Heart left ventricle (tissue), 16 donors: ENCODE data around the gene VARS1. TPM values are rescaled to one million over a fixed set of nuclear protein-coding genes. Genes with fewer than 3 reads are reported as not detected.

Experiments used
- ATAC-seq, 4 donors: fragments of 200-7000 bp; cut with Tn5 transposase; one replicate each; pipeline ENCODE4 v1.9.1; 2020 to 2022; ENCODE audit warnings: moderate library complexity in 4 of 4, mild to moderate bottlenecking in 3 of 4, moderate number of reproducible peaks in 1 of 4
- DNase-seq, 5 donors: peaks; one replicate each; pipeline ENCODE4 v3.0.0-alpha.2; 2020
- H3K27ac ChIP-seq, 12 donors: fragments of 200-600 bp; sonication (generic) in 4 of 12; one replicate each; pipeline versions ENCODE4 v1.5.0 to v1.8.0; 2016 to 2022; ENCODE audit warnings: mild to moderate bottlenecking in 2 of 12
- H3K27me3 ChIP-seq, 9 donors: fragments of 200-600 bp; sonication (generic) in 2 of 9; one replicate each; pipeline versions ENCODE4 v1.5.1 to v1.8.0; 2016 to 2022; ENCODE audit warnings: mild to moderate bottlenecking in 3 of 9
- H3K36me3 ChIP-seq, 9 donors: fragments of 200-600 bp; sonication (generic) in 2 of 9; one replicate each; pipeline versions ENCODE4 v1.5.0 to v1.8.0; 2018 to 2022; ENCODE audit warnings: mild to moderate bottlenecking in 2 of 9
- H3K4me1 ChIP-seq, 12 donors: fragments of 200-600 bp; sonication (generic) in 4 of 12; one replicate each; pipeline versions ENCODE4 v1.5.0 to v1.8.0; 2016 to 2022; ENCODE audit warnings: mild to moderate bottlenecking in 3 of 12
- H3K4me3 ChIP-seq, 12 donors: fragments of 200-600 bp; sonication (generic) in 4 of 12; one replicate each; pipeline versions ENCODE4 v1.5.0 to v1.8.0; 2017 to 2022; ENCODE audit warnings: mild to moderate bottlenecking in 9 of 12, moderate library complexity in 4 of 12
- H3K9me3 ChIP-seq, 12 donors: fragments of 200-600 bp; sonication (generic) in 4 of 12; one replicate each; pipeline versions ENCODE4 v1.5.0 to v1.8.0; 2016 to 2022; ENCODE audit warnings: mild to moderate bottlenecking in 1 of 12
- POLR2A ChIP-seq, 2 donors: fragments of 450-650 bp; IDR thresholded peaks; one replicate each; pipeline ENCODE4 v1.6.1; 2017; ENCODE audit warnings: antibody characterized with exemption in 2 of 2, mild to moderate bottlenecking in 2 of 2, moderate library complexity in 2 of 2
- WGBS, 4 donors: extraction: QIAGEN DNeasy Blood & Tissue Kit in 2 of 4; methylation state at CpG; one replicate each; pipeline versions ENCODE4 v1.1.5 to v1.1.7; 2013 to 2018; 5-methylcytosine and 5-hydroxymethylcytosine counted together
- intact Hi-C, 10 donors: fragments of 100-400 bp; cut with DNase I; formaldehyde crosslinking; loops; one replicate each; pipeline versions ENCODE4 v1.11.1 to v1.14.2; 2022
- polyA plus RNA-seq, 2 donors: library from polyadenylated mRNA; stranded (reverse); fragments of 200-250 nt; gene quantifications; one replicate each; pipeline ENCODE4 v1.2.3, GENCODE V29; 2013
- total RNA-seq, 9 donors: library from RNA; depleted of rRNA in 2 of 9; stranded (reverse); fragments of >200 nt in 2 of 9; fragmentation: NEBNext Ultra II Directional in 3 of 9; extraction: Animal tissue kit (Norgen Biotek cat#: 25700) in 3 of 9; gene quantifications; one replicate each; pipeline versions ENCODE4 v1.1.0 to v1.2.4, GENCODE V29; 2016 to 2023
- TF ChIP-seq, protein P1 (sequence below), 12 donors: fragments of 200-600 bp; sonication (generic) in 4 of 12; IDR thresholded peaks; one replicate each; pipeline versions ENCODE4 v1.5.0 to v1.8.0; 2018 to 2022; ENCODE audit warnings: antibody characterized with exemption in 12 of 12, mild to moderate bottlenecking in 5 of 12
- donor health status: ischemic (EF 13 %, LVEDD 7.1; RV severe dilation, severe dysfunction).
- donor health status: healthy with polysubstance abuse.
- donor health status: DM: no; HTN: yes; CAD: no.
- donor health status: DM: no; HTN: no; CAD: no.
- donor health status: ischemic (EF 25% LVEDD 6.9; RV normal size, moderate dysfunction).
- donor health status: ischemic (EF 25% LVEDD 5.7; RV mildly dilated, moderate dysfunction).
- donor health status: healthy.
- donor health status: DM: yes; HTN: yes; CAD: no.
- donor health status: ischemic (EF 35%, LVEDD 5.7; RV mildly dilated, moderate dysfunction).
- donor health status: nonischemic (EF 11% LVEDD 7.7; RV severe dilation, severe dysfunction).
- donor health status: DM: yes; HTN: yes; CAD: no.
- donor health status: PGD.
- donor health status: ischemic (EF 29% LVEDD 5.4; RV normal size, mild dysfunction).
- donor health status: nonischemic (EF 23%, LVEDD 6.1; RV moderate dilation, normal function).

The VARS1 gene
- total and polyA plus RNA-seq, 11 donors = 18.6 to 61.8 (median 26.1) TPM

DNA sequence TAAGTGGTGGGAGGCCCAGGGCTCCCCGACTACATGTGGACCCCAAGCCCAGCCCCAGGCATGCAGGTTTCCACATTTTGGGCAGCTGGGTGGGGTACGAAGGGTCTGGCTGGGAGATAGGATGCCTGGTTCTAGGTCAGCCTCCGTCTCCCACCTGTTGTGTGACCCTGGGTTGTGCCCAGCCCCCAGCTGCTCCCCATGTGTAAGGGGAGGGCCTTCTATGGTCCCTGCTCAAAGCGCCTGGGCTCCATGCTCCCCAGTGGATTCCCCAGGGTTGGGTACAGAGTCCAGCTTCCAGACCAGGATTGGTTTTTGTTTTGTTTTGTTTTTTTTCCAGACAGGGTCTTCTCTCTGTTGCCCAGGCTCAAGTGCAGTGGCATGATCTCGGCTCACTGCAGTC, 17.4 kb downstream of the VARS1 start:
- Histone ChIP-seq H3K9me3 (no peaks in the 10 kb centered on the region), H3K36me3 (peaks cover 0 to 54% (median 45%) of the 10 kb centered on the region in 9 donors), H3K27me3 (no peaks in the 10 kb centered on the region), H3K4me1 (peaks cover 0 to 20% (median 13%) of the 10 kb centered on the region in 12 donors), H3K4me3 (no peak overlapping the region), H3K27ac (peak overlapping the region in 2 of 12 donors; percentile 83 to 84)
- no peak for ATAC-seq
- WGBS, 4 donors = 94 to 98% (median 95%) methylated on average over 5 of the region's 5 CpGs
- intact Hi-C loops = loop anchor here in 3 of 10 donors (5.0 to 10.0 kb wide), 3 partner anchors 36 to 96 kb away; partner anchors contain the start of genes LY6G5C (in 1 of the 3) and MSH5 (in 1 of the 3)
- no peak for DNase-seq
- TF ChIP-seq, protein P1, sequence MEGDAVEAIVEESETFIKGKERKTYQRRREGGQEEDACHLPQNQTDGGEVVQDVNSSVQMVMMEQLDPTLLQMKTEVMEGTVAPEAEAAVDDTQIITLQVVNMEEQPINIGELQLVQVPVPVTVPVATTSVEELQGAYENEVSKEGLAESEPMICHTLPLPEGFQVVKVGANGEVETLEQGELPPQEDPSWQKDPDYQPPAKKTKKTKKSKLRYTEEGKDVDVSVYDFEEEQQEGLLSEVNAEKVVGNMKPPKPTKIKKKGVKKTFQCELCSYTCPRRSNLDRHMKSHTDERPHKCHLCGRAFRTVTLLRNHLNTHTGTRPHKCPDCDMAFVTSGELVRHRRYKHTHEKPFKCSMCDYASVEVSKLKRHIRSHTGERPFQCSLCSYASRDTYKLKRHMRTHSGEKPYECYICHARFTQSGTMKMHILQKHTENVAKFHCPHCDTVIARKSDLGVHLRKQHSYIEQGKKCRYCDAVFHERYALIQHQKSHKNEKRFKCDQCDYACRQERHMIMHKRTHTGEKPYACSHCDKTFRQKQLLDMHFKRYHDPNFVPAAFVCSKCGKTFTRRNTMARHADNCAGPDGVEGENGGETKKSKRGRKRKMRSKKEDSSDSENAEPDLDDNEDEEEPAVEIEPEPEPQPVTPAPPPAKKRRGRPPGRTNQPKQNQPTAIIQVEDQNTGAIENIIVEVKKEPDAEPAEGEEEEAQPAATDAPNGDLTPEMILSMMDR (IDR thresholded peaks at IDR 0.05) = no peak
- no peak for TF ChIP-seq POLR2A (IDR thresholded peaks at IDR 0.05)

DNA sequence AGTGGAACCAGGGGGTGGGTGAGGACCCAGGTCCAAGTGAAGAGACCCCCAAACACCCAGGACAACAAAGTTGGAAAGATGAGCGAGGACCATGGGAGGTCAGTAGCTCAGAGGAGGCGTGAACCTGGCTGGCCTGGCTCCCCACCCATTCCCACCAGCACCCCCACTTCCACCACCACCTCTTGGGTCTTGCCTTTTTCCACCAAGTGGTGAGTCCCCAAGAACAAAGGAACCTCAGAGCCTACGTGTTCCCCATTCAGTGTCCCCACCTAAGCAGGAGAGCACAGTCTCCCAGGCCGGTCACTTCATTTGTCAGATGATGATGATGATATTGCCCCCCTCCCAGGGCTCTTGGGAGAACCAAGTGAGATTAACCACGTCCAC, 17.9 kb downstream of the VARS1 start:
- no peak for ATAC-seq
- Histone ChIP-seq H3K4me1 (peaks cover 0 to 22% (median 13%) of the 10 kb centered on the region in 12 donors), H3K9me3 (no peaks in the 10 kb centered on the region), H3K4me3 (peak overlapping the region in 4 of 12 donors; percentile 33 to 48 (median 44)), H3K27me3 (no peaks in the 10 kb centered on the region), H3K27ac (peak overlapping the region in 11 of 12 donors; percentile 38 to 85 (median 79)), H3K36me3 (peaks cover 0 to 49% (median 40%) of the 10 kb centered on the region in 9 donors)
- intact Hi-C loops = loop anchor here in 3 of 10 donors (5.0 to 10.0 kb wide), 3 partner anchors 35 to 95 kb away; partner anchors contain the start of genes LY6G5C (in 1 of the 3) and MSH5 (in 1 of the 3)
- DNase-seq = no peak
- TF ChIP-seq, protein P1 (IDR thresholded peaks at IDR 0.05) = no peak
- no peak for TF ChIP-seq POLR2A (IDR thresholded peaks at IDR 0.05)
- WGBS, 4 donors = 90 to 96% (median 92%) methylated on average over 5 of the region's 5 CpGs

GRCh38 chr6:31776989-31777666, 18.4 kb downstream of the VARS1 start, which contains the start of gene VWA7:
Gene VWA7 (minus strand): TSS chr6:31777328. CDS start chr6:31776779, 549 bp downstream.
- Histone ChIP-seq H3K4me1 (peaks cover 0 to 22% (median 13%) of the 10 kb centered on the region in 12 donors), H3K36me3 (peaks cover 0 to 44% (median 35%) of the 10 kb centered on the region in 9 donors), H3K27me3 (no peaks in the 10 kb centered on the region), H3K27ac (peak within 1 kb of the TSS in 11 of 12 donors; percentile 38 to 85 (median 79)), H3K9me3 (no peaks in the 10 kb centered on the region), H3K4me3 (peak within 1 kb of the TSS in 10 of 12 donors; percentile 13 to 49 (median 38))
- intact Hi-C loops = loop anchor here in 3 of 10 donors (5.0 to 10.0 kb wide), 3 partner anchors 35 to 95 kb away; partner anchors contain the start of genes LY6G5C (in 1 of the 3) and MSH5 (in 1 of the 3)
- 13 to 20% (median 14%) methylated on average over 10 to 15 of the region's 15 CpGs for WGBS, 4 donors
- TF ChIP-seq, protein P1 (IDR thresholded peaks at IDR 0.05) = no peak
- TF ChIP-seq POLR2A (IDR thresholded peaks at IDR 0.05) = peak in 1 of 2 donors; percentile 49
- DNase-seq (peak; percentile 73 to 90 (median 78)), ATAC-seq (peak; percentile 85 to 93 (median 88))

DNA sequence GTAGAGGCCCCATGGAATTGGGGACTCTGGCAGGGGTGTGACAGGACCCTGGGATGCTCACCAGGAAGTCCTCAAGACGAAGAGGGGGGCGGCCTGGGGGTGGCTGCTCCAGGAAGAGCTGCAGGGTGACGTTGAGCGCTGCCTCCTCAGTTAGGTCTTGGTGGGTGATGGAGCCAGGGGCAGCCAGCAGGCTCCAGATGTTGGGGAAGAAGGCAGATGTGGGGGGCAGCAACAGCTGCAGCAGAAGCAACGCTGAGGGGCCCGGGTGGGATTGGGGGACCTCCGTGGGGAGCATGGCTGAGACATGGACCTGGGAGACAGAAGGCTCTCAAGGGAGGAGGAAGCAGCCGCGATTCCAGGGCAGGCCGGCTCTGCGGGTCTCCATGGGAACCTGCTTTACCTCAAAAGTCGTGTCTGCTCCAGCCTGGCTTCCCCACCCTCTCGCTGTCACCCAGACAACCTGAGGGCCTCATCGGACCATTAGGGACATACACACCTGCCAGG, 19.0 kb downstream of the VARS1 start:
- intact Hi-C loops = loop anchor here in 3 of 10 donors (5.0 to 10.0 kb wide), 3 partner anchors 34 to 94 kb away; partner anchors contain the start of genes LY6G5C (in 1 of the 3) and MSH5 (in 1 of the 3)
- Histone ChIP-seq H3K27ac (peak overlapping the region in 11 of 12 donors; percentile 38 to 85 (median 79)), H3K27me3 (no peaks in the 10 kb centered on the region), H3K36me3 (peaks cover 0 to 38% (median 29%) of the 10 kb centered on the region in 9 donors), H3K4me3 (peak overlapping the region in 10 of 12 donors; percentile 13 to 49 (median 38)), H3K9me3 (no peaks in the 10 kb centered on the region), H3K4me1 (peaks cover 0 to 22% (median 13%) of the 10 kb centered on the region in 12 donors)
- no peak for DNase-seq
- ATAC-seq = no peak
- 36 to 48% (median 39%) methylated on average over 11 to 14 of the region's 14 CpGs for WGBS, 4 donors
- TF ChIP-seq, protein P1 (IDR thresholded peaks at IDR 0.05) = no peak
- TF ChIP-seq POLR2A (IDR thresholded peaks at IDR 0.05) = no peak
